ENCODE measurements around the gene MRPL10. TPM values are rescaled to one million over a fixed set of nuclear protein-coding genes. Genes with fewer than 3 reads are reported as not detected.
A peak's percentile ranks its signal among the peaks of the same experiment; 100 is the strongest.

Gene MRPL10
- total and polyA plus RNA-seq, 2 experiments from 2014 or later, result 50.2 to 74.7 TPM

GRCh38 chr17:47802341-47803022 is 28.9 kb downstream of the MRPL10 start:
- Histone ChIP-seq H3K4me2 (no peak overlapping the region), H3K36me3 (ENCODE audit: insufficient read depth) (no peaks in the 10 kb centered on the region), H3K27me3 (ENCODE audit: insufficient read depth) (no peaks in the 10 kb centered on the region), H3K27ac (ENCODE audit: low read depth) (no peak overlapping the region), H3K9me2 (ENCODE audit: insufficient read depth) (no peaks in the 10 kb centered on the region), H4K20me1 (replicated peaks; ENCODE audit: insufficient read depth) (no peaks in the 10 kb centered on the region; the same call in 1 of the 2 replicates), H3K4me1 (ENCODE audit: insufficient read depth) (no peaks in the 10 kb centered on the region), H3K79me2 (replicated peaks; ENCODE audit: insufficient read depth) (no peaks in the 10 kb centered on the region), H3F3A (replicated peaks; ENCODE audit: low read depth) (no peaks in the 10 kb centered on the region), H3K4me3 (no peak overlapping the region), H2AFZ (no peak overlapping the region)
- TF ChIP-seq CTCF (conservative IDR thresholded peaks at IDR 0.05; ENCODE audit: low read depth in 2 of 2) (peak; percentile 65 to 83), ZNF462 (CRISPR knock-in tag; IDR thresholded peaks at IDR 0.05) (no peak)
- Mint-ChIP-seq H3K36me3 (ENCODE audit: low read depth) (no peaks in the 10 kb centered on the region), H3K27me3 (ENCODE audit: insufficient read depth, low read depth, poor library complexity) (peaks cover 8% of the 10 kb centered on the region), H3K27ac (no peak overlapping the region), H3K4me3 (no peak overlapping the region), H3K9me3 (no peaks in the 10 kb centered on the region), H3K4me1 (no peaks in the 10 kb centered on the region)
- DNase-seq (ENCODE audit: low spot score) (peak; percentile 91), ATAC-seq (peak; percentile 98)

GRCh38 chr17:47801906-47802305 is 29.4 kb downstream of the MRPL10 start:
- Histone ChIP-seq H3K79me2 (replicated peaks; ENCODE audit: insufficient read depth) (no peaks in the 10 kb centered on the region), H3K4me3 (no peak overlapping the region), H3K27ac (ENCODE audit: low read depth) (no peak overlapping the region), H3K36me3 (ENCODE audit: insufficient read depth) (no peaks in the 10 kb centered on the region), H3K4me2 (no peak overlapping the region), H2AFZ (no peak overlapping the region), H3F3A (replicated peaks; ENCODE audit: low read depth) (no peaks in the 10 kb centered on the region), H4K20me1 (replicated peaks; ENCODE audit: insufficient read depth) (no peaks in the 10 kb centered on the region; the same call in 1 of the 2 replicates), H3K4me1 (ENCODE audit: insufficient read depth) (no peaks in the 10 kb centered on the region), H3K9me2 (ENCODE audit: insufficient read depth) (no peaks in the 10 kb centered on the region), H3K27me3 (ENCODE audit: insufficient read depth) (no peaks in the 10 kb centered on the region)
- TF ChIP-seq POLR2AphosphoS5 (IDR thresholded peaks at IDR 0.05; ENCODE audit: low read depth), result no peak
- Mint-ChIP-seq H3K36me3 (ENCODE audit: low read depth) (no peaks in the 10 kb centered on the region), H3K9me3 (no peaks in the 10 kb centered on the region), H3K4me1 (no peaks in the 10 kb centered on the region), H3K27me3 (ENCODE audit: insufficient read depth, low read depth, poor library complexity) (peaks cover 8% of the 10 kb centered on the region), H3K4me3 (no peak overlapping the region), H3K27ac (no peak overlapping the region)
- DNase-seq (ENCODE audit: low spot score) (no peak), ATAC-seq (no peak)

Measured in GM23338 (cell line).